ENCODE results near the gene CCDC69.
A peak's percentile ranks its signal among the peaks of the same experiment; 100 is the strongest.

DNA sequence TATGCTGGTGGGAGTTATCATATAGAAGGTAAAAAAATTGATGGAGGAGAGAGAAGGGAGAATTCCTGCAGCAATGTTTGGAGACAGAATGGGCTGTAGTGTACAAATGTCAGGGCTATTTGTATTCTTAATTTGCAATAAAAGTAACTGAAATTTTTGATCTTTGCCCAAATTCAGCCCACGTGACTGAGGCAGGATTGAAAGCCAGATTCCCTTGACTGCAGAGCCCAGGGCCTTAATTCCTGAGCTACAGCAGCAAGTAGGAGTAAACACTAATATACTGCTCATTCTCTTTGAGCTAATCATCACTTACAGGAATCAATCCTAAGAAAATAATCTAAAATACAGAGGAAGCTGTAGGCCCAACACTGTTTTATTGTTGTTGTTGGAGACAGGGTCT lies 61.1 kb downstream of the CCDC69 start:
- peak; percentile 6 for TF ChIP-seq POLR2AphosphoS5 (IDR thresholded peaks at IDR 0.05)
- TF ChIP-seq POLR2A (IDR thresholded peaks at IDR 0.05) = no peak
- TF ChIP-seq, protein P1, sequence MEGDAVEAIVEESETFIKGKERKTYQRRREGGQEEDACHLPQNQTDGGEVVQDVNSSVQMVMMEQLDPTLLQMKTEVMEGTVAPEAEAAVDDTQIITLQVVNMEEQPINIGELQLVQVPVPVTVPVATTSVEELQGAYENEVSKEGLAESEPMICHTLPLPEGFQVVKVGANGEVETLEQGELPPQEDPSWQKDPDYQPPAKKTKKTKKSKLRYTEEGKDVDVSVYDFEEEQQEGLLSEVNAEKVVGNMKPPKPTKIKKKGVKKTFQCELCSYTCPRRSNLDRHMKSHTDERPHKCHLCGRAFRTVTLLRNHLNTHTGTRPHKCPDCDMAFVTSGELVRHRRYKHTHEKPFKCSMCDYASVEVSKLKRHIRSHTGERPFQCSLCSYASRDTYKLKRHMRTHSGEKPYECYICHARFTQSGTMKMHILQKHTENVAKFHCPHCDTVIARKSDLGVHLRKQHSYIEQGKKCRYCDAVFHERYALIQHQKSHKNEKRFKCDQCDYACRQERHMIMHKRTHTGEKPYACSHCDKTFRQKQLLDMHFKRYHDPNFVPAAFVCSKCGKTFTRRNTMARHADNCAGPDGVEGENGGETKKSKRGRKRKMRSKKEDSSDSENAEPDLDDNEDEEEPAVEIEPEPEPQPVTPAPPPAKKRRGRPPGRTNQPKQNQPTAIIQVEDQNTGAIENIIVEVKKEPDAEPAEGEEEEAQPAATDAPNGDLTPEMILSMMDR (IDR thresholded peaks at IDR 0.05) = no peak
